ENCODE data around the gene DCBLD1. TPM values are rescaled to one million over a fixed set of nuclear protein-coding genes. Genes with fewer than 3 reads are reported as not detected.
"Not testable (repeated sequence)": the region's sequence is repeated elsewhere in the genome, so short reads cannot be mapped to it uniquely, and the experiment has no call there.

The DCBLD1 gene
- total RNA-seq, 2 experiments from 2014 or later: 0.08 TPM; not detected in 1

DNA sequence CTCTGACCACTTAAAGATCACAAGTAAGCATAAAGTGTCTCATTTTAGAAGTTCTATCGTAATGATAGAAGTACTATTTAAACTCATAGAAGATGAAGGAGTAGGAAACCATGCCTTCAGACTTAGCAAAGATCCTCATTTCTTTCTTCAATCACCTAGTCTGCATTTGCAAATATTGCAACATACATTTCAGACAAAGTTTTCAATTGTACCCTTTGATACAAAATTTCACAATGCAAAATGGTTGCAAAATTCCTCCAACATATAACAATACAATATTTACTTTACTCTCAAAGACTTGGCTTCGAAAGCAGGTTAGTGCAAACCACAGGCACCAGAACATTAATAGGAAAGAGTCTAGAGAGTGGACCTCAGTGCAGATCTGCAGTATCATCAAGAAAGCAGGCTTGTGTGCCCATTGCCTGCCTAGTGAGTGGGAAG, 40.6 kb upstream of the DCBLD1 start:
- intact Hi-C loops (cut with micrococcal nuclease; ENCODE audit: unreplicated experiment): no loop called here
- no peak for DNase-seq (ENCODE audit: low spot score)
- Histone ChIP-seq H3K9me2 (ENCODE audit: insufficient read depth, low read length) (no peaks in the 10 kb centered on the region), H3K9me3 (ENCODE audit: low read length) (no peaks in the 10 kb centered on the region), H3K36me3 (ENCODE audit: insufficient read depth, low read length) (no peaks in the 10 kb centered on the region), H3K4me2 (ENCODE audit: low read length) (no peak overlapping the region), H3K27ac (ENCODE audit: low read depth, low read length, poor library complexity, severe bottlenecking) (no peak overlapping the region), H4K20me1 (ENCODE audit: insufficient read depth, low read length) (no peaks in the 10 kb centered on the region), H3K79me2 (ENCODE audit: insufficient read depth, low read depth, low read length) (no peaks in the 10 kb centered on the region), H3K4me1 (ENCODE audit: insufficient read depth, low read length, poor library complexity, severe bottlenecking) (no peaks in the 10 kb centered on the region), H3K4me3 (ENCODE audit: low read depth, low read length, poor library complexity, severe bottlenecking) (no peak overlapping the region), H2AFZ (ENCODE audit: low read length) (no peak overlapping the region)
- no TSS peak for BruUV-seq (replicated peaks)
- ChIA-PET CTCF (ENCODE audit: unreplicated experiment) (no interaction called here), POLR2A (interaction anchor here (0.7 kb wide), 1 partner anchor 120 kb away, joined by 3 read pairs; no protein-coding TSS in a partner anchor)
- TF ChIP-seq, protein P1, sequence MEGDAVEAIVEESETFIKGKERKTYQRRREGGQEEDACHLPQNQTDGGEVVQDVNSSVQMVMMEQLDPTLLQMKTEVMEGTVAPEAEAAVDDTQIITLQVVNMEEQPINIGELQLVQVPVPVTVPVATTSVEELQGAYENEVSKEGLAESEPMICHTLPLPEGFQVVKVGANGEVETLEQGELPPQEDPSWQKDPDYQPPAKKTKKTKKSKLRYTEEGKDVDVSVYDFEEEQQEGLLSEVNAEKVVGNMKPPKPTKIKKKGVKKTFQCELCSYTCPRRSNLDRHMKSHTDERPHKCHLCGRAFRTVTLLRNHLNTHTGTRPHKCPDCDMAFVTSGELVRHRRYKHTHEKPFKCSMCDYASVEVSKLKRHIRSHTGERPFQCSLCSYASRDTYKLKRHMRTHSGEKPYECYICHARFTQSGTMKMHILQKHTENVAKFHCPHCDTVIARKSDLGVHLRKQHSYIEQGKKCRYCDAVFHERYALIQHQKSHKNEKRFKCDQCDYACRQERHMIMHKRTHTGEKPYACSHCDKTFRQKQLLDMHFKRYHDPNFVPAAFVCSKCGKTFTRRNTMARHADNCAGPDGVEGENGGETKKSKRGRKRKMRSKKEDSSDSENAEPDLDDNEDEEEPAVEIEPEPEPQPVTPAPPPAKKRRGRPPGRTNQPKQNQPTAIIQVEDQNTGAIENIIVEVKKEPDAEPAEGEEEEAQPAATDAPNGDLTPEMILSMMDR (conservative IDR thresholded peaks at IDR 0.05; ENCODE audit: low read length): no peak
- no peak for TF ChIP-seq EZH2phosphoT487 (IDR thresholded peaks at IDR 0.05; ENCODE audit: borderline replicate concordance, low read depth, low read length)

DNA sequence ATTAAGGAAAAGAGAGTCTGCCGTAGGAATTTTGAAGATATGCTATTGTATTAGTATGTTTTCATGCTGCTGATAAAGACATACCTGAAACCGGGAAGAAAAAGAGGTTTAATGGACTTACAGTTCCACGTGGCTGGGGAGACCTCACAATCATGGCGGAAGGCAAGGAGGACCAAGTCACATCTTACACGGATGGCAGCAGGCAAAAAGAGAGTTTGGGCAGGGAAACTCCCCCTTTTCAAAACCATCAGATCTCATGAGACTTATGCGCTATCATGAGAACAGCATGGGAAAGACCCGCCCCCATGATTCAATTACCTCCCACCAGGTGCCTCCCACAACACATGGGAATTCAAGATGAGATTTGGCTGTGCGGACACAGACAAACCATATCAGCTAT, 40.2 kb upstream of the DCBLD1 start:
- BruUV-seq (replicated peaks); intact Hi-C loops (cut with micrococcal nuclease; ENCODE audit: unreplicated experiment): not testable (repeated sequence)
- POLR2A ChIA-PET: interaction anchor here (0.7 kb wide), 1 partner anchor 119 kb away, joined by 3 read pairs; no protein-coding TSS in a partner anchor

DNA sequence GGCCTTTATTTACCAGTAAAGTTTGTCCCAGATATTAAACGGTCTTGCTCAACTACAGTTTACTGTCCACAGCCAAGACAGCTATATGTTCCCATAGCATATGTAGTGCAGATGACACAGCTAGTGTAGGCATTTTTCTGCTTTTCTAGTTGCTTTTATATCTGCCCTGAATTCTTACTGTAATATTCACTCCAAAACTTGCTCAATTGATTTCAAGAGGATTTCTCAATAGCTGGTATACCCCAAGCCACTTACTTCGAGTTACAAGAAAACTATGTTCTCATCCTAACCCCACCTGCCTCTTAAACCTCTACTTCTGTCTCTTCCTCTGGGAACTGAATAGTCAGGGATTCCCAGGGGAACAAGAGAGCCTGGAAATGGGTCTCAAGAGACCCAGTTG, 37.9 kb upstream of the DCBLD1 start:
- no peaks in the 10 kb centered on the region for H4K20me1 ChIP-seq (ENCODE audit: insufficient read depth, low read length)
- no peak overlapping the region for H3K4me2 ChIP-seq (ENCODE audit: low read length)
- no peaks in the 10 kb centered on the region for H3K9me3 ChIP-seq (ENCODE audit: low read length)
- TF ChIP-seq, protein P1 (conservative IDR thresholded peaks at IDR 0.05; ENCODE audit: low read length): no peak
- TF ChIP-seq EZH2phosphoT487 (IDR thresholded peaks at IDR 0.05; ENCODE audit: borderline replicate concordance, low read depth, low read length): no peak
- intact Hi-C loops (cut with micrococcal nuclease; ENCODE audit: unreplicated experiment): no loop called here
- H3K36me3 ChIP-seq (ENCODE audit: insufficient read depth, low read length): no peaks in the 10 kb centered on the region
- H3K4me3 ChIP-seq (ENCODE audit: low read depth, low read length, poor library complexity, severe bottlenecking): no peak overlapping the region
- no TSS peak for BruUV-seq (replicated peaks)
- no peak overlapping the region for H3K27ac ChIP-seq (ENCODE audit: low read depth, low read length, poor library complexity, severe bottlenecking)
- H3K79me2 ChIP-seq (ENCODE audit: insufficient read depth, low read depth, low read length): no peaks in the 10 kb centered on the region
- ChIA-PET POLR2A (interaction anchor here (1.0 to 1.4 kb wide), 2 partner anchors 10 to 840 kb away, joined by 3 read pairs; no protein-coding TSS in a partner anchor), CTCF (ENCODE audit: unreplicated experiment) (no interaction called here)
- no peak for DNase-seq (ENCODE audit: low spot score)
- H2AFZ ChIP-seq (ENCODE audit: low read length): no peak overlapping the region
- H3K4me1 ChIP-seq (ENCODE audit: insufficient read depth, low read length, poor library complexity, severe bottlenecking): no peaks in the 10 kb centered on the region
- H3K9me2 ChIP-seq (ENCODE audit: insufficient read depth, low read length): no peaks in the 10 kb centered on the region

More for the DNA sequence above, 40.2 kb upstream of the DCBLD1 start:
- H3K27ac ChIP-seq (ENCODE audit: low read depth, low read length, poor library complexity, severe bottlenecking); CTCF ChIA-PET (ENCODE audit: unreplicated experiment); H2AFZ ChIP-seq (ENCODE audit: low read length); H4K20me1 ChIP-seq (ENCODE audit: insufficient read depth, low read length); H3K4me2 ChIP-seq (ENCODE audit: low read length); H3K4me1 ChIP-seq (ENCODE audit: insufficient read depth, low read length, poor library complexity, severe bottlenecking); H3K9me3 ChIP-seq (ENCODE audit: low read length); DNase-seq (ENCODE audit: low spot score); H3K4me3 ChIP-seq (ENCODE audit: low read depth, low read length, poor library complexity, severe bottlenecking); H3K79me2 ChIP-seq (ENCODE audit: insufficient read depth, low read depth, low read length); H3K9me2 ChIP-seq (ENCODE audit: insufficient read depth, low read length); H3K36me3 ChIP-seq (ENCODE audit: insufficient read depth, low read length): not testable (repeated sequence)
